ENCODE results near the gene DCDC1. TPM values are rescaled to one million over a fixed set of nuclear protein-coding genes. Genes with fewer than 3 reads are reported as not detected.
"Not testable (repeated sequence)": the region's sequence is repeated elsewhere in the genome, so short reads cannot be mapped to it uniquely, and the experiment has no call there.

The DCDC1 gene
- total RNA-seq, 1 donor from 2014 or later = not detected

- Histone ChIP-seq H3K27ac (ENCODE audit: low read depth, low read length) (no peak overlapping the region), H3K9ac (ENCODE audit: low read depth in 1 of 3, low read length in 3 of 3) (no peak overlapping the region)
Measured at GRCh38 chr11:30984442-30984816, 385.1 kb downstream of the DCDC1 start.

GRCh38 chr11:30983776-30984441, 385.6 kb downstream of the DCDC1 start:
- Histone ChIP-seq H3K27me3 (ENCODE audit: control insufficient read depth in 3 of 3, insufficient read depth in 3 of 3, low read length in 3 of 3) (no peaks in the 10 kb centered on the region), H3K36me3 (ENCODE audit: control insufficient read depth in 3 of 3, insufficient read depth in 3 of 3, low read length in 3 of 3) (no peaks in the 10 kb centered on the region), H3K4me1 (ENCODE audit: control insufficient read depth in 3 of 3, insufficient read depth in 3 of 3, low read length in 3 of 3) (no peaks in the 10 kb centered on the region), H3K9me3 (ENCODE audit: control insufficient read depth in 3 of 3, low read length in 3 of 3) (no peaks in the 10 kb centered on the region), H3K9ac (ENCODE audit: low read depth in 1 of 3, low read length in 3 of 3) (no peak overlapping the region), H3K4me3 (ENCODE audit: low read length in 3 of 3) (no peak overlapping the region), H3K27ac (ENCODE audit: low read depth, low read length) (no peak overlapping the region)

More at GRCh38 chr11:30984442-30984816, 385.1 kb downstream of the DCDC1 start:
- Histone ChIP-seq H3K4me1 (ENCODE audit: control insufficient read depth in 3 of 3, insufficient read depth in 3 of 3, low read length in 3 of 3) (no peaks in the 10 kb centered on the region), H3K27me3 (ENCODE audit: control insufficient read depth in 3 of 3, insufficient read depth in 3 of 3, low read length in 3 of 3) (no peaks in the 10 kb centered on the region), H3K36me3 (ENCODE audit: control insufficient read depth in 3 of 3, insufficient read depth in 3 of 3, low read length in 3 of 3) (no peaks in the 10 kb centered on the region), H3K4me3 (ENCODE audit: low read length in 3 of 3) (no peak overlapping the region), H3K9me3 (ENCODE audit: control insufficient read depth in 3 of 3, low read length in 3 of 3) (no peaks in the 10 kb centered on the region)

- Histone ChIP-seq H3K9ac (ENCODE audit: low read depth in 1 of 3, low read length in 3 of 3) (no peak overlapping the region), H3K27me3 (ENCODE audit: control insufficient read depth in 3 of 3, insufficient read depth in 3 of 3, low read length in 3 of 3) (no peaks in the 10 kb centered on the region), H3K27ac (ENCODE audit: low read depth, low read length) (no peak overlapping the region)
Measured at GRCh38 chr11:30983143-30983542, 386.4 kb downstream of the DCDC1 start.

GRCh38 chr11:30967579-30967978, 402.0 kb downstream of the DCDC1 start:
- no peak overlapping the region for H3K27ac ChIP-seq (ENCODE audit: low read depth, low read length)
- H3K4me3 ChIP-seq (ENCODE audit: low read length in 3 of 3) = no peak overlapping the region
- H3K27me3 ChIP-seq (ENCODE audit: control insufficient read depth in 3 of 3, insufficient read depth in 3 of 3, low read length in 3 of 3) = no peaks in the 10 kb centered on the region
- no peaks in the 10 kb centered on the region for H3K36me3 ChIP-seq (ENCODE audit: control insufficient read depth in 3 of 3, insufficient read depth in 3 of 3, low read length in 3 of 3)
- H3K9me3 ChIP-seq (ENCODE audit: control insufficient read depth in 3 of 3, low read length in 3 of 3) = peaks cover 0 to 3% (median 0%) of the 10 kb centered on the region in 3 donors
- no peak overlapping the region for H3K9ac ChIP-seq (ENCODE audit: low read depth in 1 of 3, low read length in 3 of 3)
- H3K4me1 ChIP-seq (ENCODE audit: control insufficient read depth in 3 of 3, insufficient read depth in 3 of 3, low read length in 3 of 3) = no peaks in the 10 kb centered on the region

More at GRCh38 chr11:30983143-30983542, 386.4 kb downstream of the DCDC1 start:
- no peaks in the 10 kb centered on the region for H3K36me3 ChIP-seq (ENCODE audit: control insufficient read depth in 3 of 3, insufficient read depth in 3 of 3, low read length in 3 of 3)
- H3K9me3 ChIP-seq (ENCODE audit: control insufficient read depth in 3 of 3, low read length in 3 of 3) = no peaks in the 10 kb centered on the region
- H3K4me1 ChIP-seq (ENCODE audit: control insufficient read depth in 3 of 3, insufficient read depth in 3 of 3, low read length in 3 of 3) = no peaks in the 10 kb centered on the region
- no peak overlapping the region for H3K4me3 ChIP-seq (ENCODE audit: low read length in 3 of 3)

- Histone ChIP-seq H3K27ac (ENCODE audit: low read depth, low read length) (no peak overlapping the region), H3K4me3 (ENCODE audit: low read length in 3 of 3) (no peak overlapping the region), H3K27me3 (ENCODE audit: control insufficient read depth in 3 of 3, insufficient read depth in 3 of 3, low read length in 3 of 3) (no peaks in the 10 kb centered on the region), H3K9me3 (ENCODE audit: control insufficient read depth in 3 of 3, low read length in 3 of 3) (no peaks in the 10 kb centered on the region), H3K9ac (ENCODE audit: low read depth in 1 of 3, low read length in 3 of 3) (no peak overlapping the region), H3K36me3 (ENCODE audit: control insufficient read depth in 3 of 3, insufficient read depth in 3 of 3, low read length in 3 of 3) (no peaks in the 10 kb centered on the region), H3K4me1 (ENCODE audit: control insufficient read depth in 3 of 3, insufficient read depth in 3 of 3, low read length in 3 of 3) (no peaks in the 10 kb centered on the region)
Measured at GRCh38 chr11:30960387-30960992, 409.0 kb downstream of the DCDC1 start.

- Histone ChIP-seq H3K27me3 (ENCODE audit: control insufficient read depth in 3 of 3, insufficient read depth in 3 of 3, low read length in 3 of 3) (no peaks in the 10 kb centered on the region), H3K9me3 (ENCODE audit: control insufficient read depth in 3 of 3, low read length in 3 of 3) (no peaks in the 10 kb centered on the region), H3K9ac (ENCODE audit: low read depth in 1 of 3, low read length in 3 of 3) (no peak overlapping the region), H3K4me3 (ENCODE audit: low read length in 3 of 3) (no peak overlapping the region), H3K4me1 (ENCODE audit: control insufficient read depth in 3 of 3, insufficient read depth in 3 of 3, low read length in 3 of 3) (no peaks in the 10 kb centered on the region), H3K36me3 (ENCODE audit: control insufficient read depth in 3 of 3, insufficient read depth in 3 of 3, low read length in 3 of 3) (no peaks in the 10 kb centered on the region), H3K27ac (ENCODE audit: low read depth, low read length) (no peak overlapping the region)
Measured at GRCh38 chr11:30956751-30957150, 412.8 kb downstream of the DCDC1 start.

GRCh38 chr11:30949838-30950237, 419.7 kb downstream of the DCDC1 start:
- Histone ChIP-seq H3K27me3 (ENCODE audit: control insufficient read depth in 3 of 3, insufficient read depth in 3 of 3, low read length in 3 of 3) (no peaks in the 10 kb centered on the region), H3K9me3 (ENCODE audit: control insufficient read depth in 3 of 3, low read length in 3 of 3) (peaks cover 0 to 8% (median 0%) of the 10 kb centered on the region in 3 donors), H3K4me3 (ENCODE audit: low read length in 3 of 3) (no peak overlapping the region), H3K9ac (ENCODE audit: low read depth in 1 of 3, low read length in 3 of 3) (no peak overlapping the region), H3K4me1 (ENCODE audit: control insufficient read depth in 3 of 3, insufficient read depth in 3 of 3, low read length in 3 of 3) (no peaks in the 10 kb centered on the region), H3K36me3 (ENCODE audit: control insufficient read depth in 3 of 3, insufficient read depth in 3 of 3, low read length in 3 of 3) (no peaks in the 10 kb centered on the region), H3K27ac (ENCODE audit: low read depth, low read length) (no peak overlapping the region)

GRCh38 chr11:30947715-30948114, 421.8 kb downstream of the DCDC1 start:
- H3K36me3 ChIP-seq (ENCODE audit: control insufficient read depth in 3 of 3, insufficient read depth in 3 of 3, low read length in 3 of 3); H3K9me3 ChIP-seq (ENCODE audit: control insufficient read depth in 3 of 3, low read length in 3 of 3); H3K27ac ChIP-seq (ENCODE audit: low read depth, low read length); H3K4me3 ChIP-seq (ENCODE audit: low read length in 3 of 3); H3K9ac ChIP-seq (ENCODE audit: low read depth in 1 of 3, low read length in 3 of 3); H3K27me3 ChIP-seq (ENCODE audit: control insufficient read depth in 3 of 3, insufficient read depth in 3 of 3, low read length in 3 of 3); H3K4me1 ChIP-seq (ENCODE audit: control insufficient read depth in 3 of 3, insufficient read depth in 3 of 3, low read length in 3 of 3): not testable (repeated sequence)

- no peak overlapping the region for H3K4me3 ChIP-seq (ENCODE audit: low read length in 3 of 3)
- no peak overlapping the region for H3K9ac ChIP-seq (ENCODE audit: low read depth in 1 of 3, low read length in 3 of 3)
- no peaks in the 10 kb centered on the region for H3K36me3 ChIP-seq (ENCODE audit: control insufficient read depth in 3 of 3, insufficient read depth in 3 of 3, low read length in 3 of 3)
- H3K27me3 ChIP-seq (ENCODE audit: control insufficient read depth in 3 of 3, insufficient read depth in 3 of 3, low read length in 3 of 3) = no peaks in the 10 kb centered on the region
- no peaks in the 10 kb centered on the region for H3K4me1 ChIP-seq (ENCODE audit: control insufficient read depth in 3 of 3, insufficient read depth in 3 of 3, low read length in 3 of 3)
- H3K9me3 ChIP-seq (ENCODE audit: control insufficient read depth in 3 of 3, low read length in 3 of 3) = peaks cover 0 to 2% (median 0%) of the 10 kb centered on the region in 3 donors
- no peak overlapping the region for H3K27ac ChIP-seq (ENCODE audit: low read depth, low read length)
Measured at GRCh38 chr11:30938810-30939209, 430.7 kb downstream of the DCDC1 start.

- Histone ChIP-seq H3K9me3 (ENCODE audit: control insufficient read depth in 3 of 3, low read length in 3 of 3) (peaks cover 0 to 2% (median 0%) of the 10 kb centered on the region in 3 donors), H3K27me3 (ENCODE audit: control insufficient read depth in 3 of 3, insufficient read depth in 3 of 3, low read length in 3 of 3) (no peaks in the 10 kb centered on the region), H3K4me1 (ENCODE audit: control insufficient read depth in 3 of 3, insufficient read depth in 3 of 3, low read length in 3 of 3) (no peaks in the 10 kb centered on the region), H3K27ac (ENCODE audit: low read depth, low read length) (no peak overlapping the region), H3K36me3 (ENCODE audit: control insufficient read depth in 3 of 3, insufficient read depth in 3 of 3, low read length in 3 of 3) (no peaks in the 10 kb centered on the region), H3K4me3 (ENCODE audit: low read length in 3 of 3) (no peak overlapping the region), H3K9ac (ENCODE audit: low read depth in 1 of 3, low read length in 3 of 3) (no peak overlapping the region)
Measured at GRCh38 chr11:30938171-30938570, 431.4 kb downstream of the DCDC1 start.

All from skeletal muscle tissue (tissue), 4 donors.